Measurements from ENCODE around the gene CHST11. TPM values are rescaled to one million over a fixed set of nuclear protein-coding genes. Genes with fewer than 3 reads are reported as not detected.

The CHST11 gene
- total and polyA plus RNA-seq, 9 of the 15 experiments (the other 6 are each of a cell fraction or from before 2014, with no cell fraction given) = 2.3 to 38.7 (median 15.0) TPM

- H2AFZ ChIP-seq (ENCODE audit: low read depth, low read length) = no peak overlapping the region
- in situ Hi-C loops (cut with MboI) (no loop called here), intact Hi-C loops (cut with micrococcal nuclease) (no loop called here)
- POLR2A ChIA-PET = interaction anchor here (0.6 to 3.2 kb wide), 4 partner anchors 11 to 139 kb away, joined by 3 to 9 read pairs (median 3); no protein-coding TSS in a partner anchor
- WGBS (ENCODE audit: insufficient coverage, low coverage, missing lambda C conversion rate) = 15% methylated on average over 4 of the region's 4 CpGs
- no peak for DNase-seq (ENCODE audit: extremely low read depth in 1 of 4, low spot score in 3 of 4)
- no peak overlapping the region for H3K4me2 ChIP-seq (ENCODE audit: insufficient read depth, low read length)
- H3K27me3 ChIP-seq (ENCODE audit: control insufficient read depth in 2 of 2, insufficient read depth in 2 of 2, low read length in 2 of 2) = peaks cover 3 to 5% of the 10 kb centered on the region in 2 experiments; a peak in 3 of 5 replicates
- no peak for ATAC-seq
- H3K9me1 ChIP-seq (ENCODE audit: control insufficient read depth, insufficient read depth, low read length) = no peaks in the 10 kb centered on the region
- no peaks in the 10 kb centered on the region for H4K20me1 ChIP-seq (replicated peaks; ENCODE audit: control insufficient read depth, insufficient read depth, low read length)
- FAIRE-seq = no peak
- H3K9me3 ChIP-seq (replicated peaks; ENCODE audit: control insufficient read depth, insufficient read depth, low read depth, low read length) = no peaks in the 10 kb centered on the region
- no peak overlapping the region for H3K4me3 ChIP-seq
- CTCF ChIA-PET (ENCODE audit: low intra/inter-chr PET ratio) = no interaction called here
- H3K9ac ChIP-seq (ENCODE audit: insufficient read depth in 1 of 2, low read depth in 2 of 2, low read length in 2 of 2) = no peak overlapping the region
- H3K79me2 ChIP-seq (ENCODE audit: control insufficient read depth, insufficient read depth, low read length) = no peaks in the 10 kb centered on the region
- H3K27ac ChIP-seq (ENCODE audit: extremely low read depth, low read depth, low read length) = no peak overlapping the region
- BruUV-seq (replicated peaks) = no TSS peak
- no peak for TF ChIP-seq RBM22 (IDR thresholded peaks at IDR 0.05; ENCODE audit: low read depth, low read length, poor library complexity, severe bottlenecking)
- no peak for TF ChIP-seq ETS1 (conservative IDR thresholded peaks at IDR 0.05; ENCODE audit: control insufficient read depth, low read depth, low read length)
- no peak for TF ChIP-seq TFE3 (CRISPR knock-in tag; IDR thresholded peaks at IDR 0.05)
- TF ChIP-seq E2F1 (CRISPR knock-in tag; IDR thresholded peaks at IDR 0.05) = no peak
- TF ChIP-seq KLF16 (IDR thresholded peaks at IDR 0.05) = no peak
- no peak for TF ChIP-seq NONO (IDR thresholded peaks at IDR 0.05; ENCODE audit: low read depth in 2 of 2, low read length in 1 of 2)
- TF ChIP-seq TBP (optimal IDR thresholded peaks at IDR 0.05; ENCODE audit: low read depth, low read length) = no peak
- no peak for TF ChIP-seq RBM15 (IDR thresholded peaks at IDR 0.05; ENCODE audit: insufficient read depth, low read length)
- no peak for TF ChIP-seq ZNF263 (CRISPR knock-in tag; IDR thresholded peaks at IDR 0.05; ENCODE audit: borderline replicate concordance)
- TF ChIP-seq ZNF507 (tag; conservative IDR thresholded peaks at IDR 0.05) = no peak
- TF ChIP-seq SNAPC5 (CRISPR knock-in tag; IDR thresholded peaks at IDR 0.05) = no peak
- TF ChIP-seq ZBTB12 (CRISPR knock-in tag; IDR thresholded peaks at IDR 0.05) = no peak
- TF ChIP-seq GABPB2 (CRISPR knock-in tag; conservative IDR thresholded peaks at IDR 0.05) = no peak
- H3K36me3 ChIP-seq (ENCODE audit: control insufficient read depth, insufficient read depth, low read length) = no peaks in the 10 kb centered on the region
- 0 out of 5 replicates have a peak, but pooled peaks cover 0 to 4% of the 10 kb centered on the region in 2 experiments for H3K4me1 ChIP-seq (replicated peaks in 1 of 2; ENCODE audit: control insufficient read depth in 2 of 2, insufficient read depth in 2 of 2, low read length in 2 of 2)
These were observed 31.1 kb upstream of the CHST11 start for GRCh38 chr12:104425614-104426013.
